ENCODE data around the gene CYS1.

DNA sequence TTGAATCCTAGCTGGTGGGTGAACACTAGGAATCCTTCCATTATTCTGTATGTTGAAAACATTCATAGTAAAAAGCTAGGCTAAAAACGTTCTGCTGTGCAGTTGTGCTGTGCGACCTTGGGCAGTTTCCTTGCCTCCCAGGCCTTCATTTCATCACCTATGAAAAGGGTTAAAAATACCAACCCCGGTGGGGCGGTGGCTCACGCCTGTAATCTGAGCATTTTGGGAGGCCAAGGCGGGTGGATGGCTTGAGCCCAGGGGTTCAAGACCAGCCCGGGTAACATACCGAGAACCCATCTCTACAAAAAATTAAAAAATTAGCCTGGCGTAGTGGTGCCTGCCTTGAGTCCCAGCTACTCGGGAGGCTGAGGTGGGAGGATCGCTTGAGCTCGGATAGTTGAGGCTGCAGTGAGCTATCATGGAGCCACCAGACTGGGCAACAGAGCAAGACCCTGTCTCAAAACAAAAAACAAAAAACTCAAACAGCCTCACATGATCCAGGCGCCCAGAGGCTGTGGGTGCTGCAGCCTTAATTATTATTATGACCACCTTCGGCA, 39.5 kb upstream of the CYS1 start:
- TF ChIP-seq CTCF (IDR thresholded peaks at IDR 0.05; ENCODE audit: borderline replicate concordance, extremely low read depth, low read length, poor library complexity, severe bottlenecking) (no peak), EZH2 (IDR thresholded peaks at IDR 0.05; ENCODE audit: borderline replicate concordance, low read depth, low read length, severe bottlenecking) (no peak)

All from DND-41 (cell line).